ENCODE data around the gene SLC25A39. TPM values are rescaled to one million over a fixed set of nuclear protein-coding genes. Genes with fewer than 3 reads are reported as not detected.

SLC25A39 gene
- total and polyA plus RNA-seq, 2 of the 13 experiments (the other 11 are each of a cell fraction or from before 2014, with no cell fraction given) = 144 to 151 TPM

GRCh38 chr17:44324571-44325275 lies at the start of gene SLC25A39 (continued):
- TF ChIP-seq ATAD3A (CRISPR knock-in tag; IDR thresholded peaks at IDR 0.05) (no peak), MXI1 (IDR thresholded peaks at IDR 0.05; ENCODE audit: borderline replicate concordance, low read depth, low read length) (peak; percentile 96; the same call in 2 of the 3 replicates), ZNF777 (CRISPR knock-in tag; IDR thresholded peaks at IDR 0.05) (peak; percentile 92), RFX3 (CRISPR knock-in tag; IDR thresholded peaks at IDR 0.05) (no peak), ARID2 (CRISPR knock-in tag; IDR thresholded peaks at IDR 0.05; ENCODE audit: borderline replicate concordance) (no peak), GABPB1 (CRISPR knock-in tag; IDR thresholded peaks at IDR 0.05) (peak; percentile 69), ZNF770 (CRISPR knock-in tag; IDR thresholded peaks at IDR 0.05) (peak; percentile 99), ZFYVE20 (CRISPR knock-in tag; IDR thresholded peaks at IDR 0.05; ENCODE audit: borderline replicate concordance, low read depth) (0 out of 2 replicates have a peak, but pooled peaks have one; percentile 70), ZMYM3 (CRISPR knock-in tag; IDR thresholded peaks at IDR 0.05) (peak; percentile 94), GATAD1 (CRISPR knock-in tag; IDR thresholded peaks at IDR 0.05) (peak; percentile 50), KLF11 (CRISPR knock-in tag; IDR thresholded peaks at IDR 0.05) (peak; percentile 11; the same call in 1 of the 2 replicates), NR2F1 (CRISPR knock-in tag; IDR thresholded peaks at IDR 0.05) (no peak), HOXA3 (CRISPR knock-in tag; IDR thresholded peaks at IDR 0.05) (peak; percentile 87), PAWR (CRISPR knock-in tag; IDR thresholded peaks at IDR 0.05; ENCODE audit: borderline replicate concordance) (no peak), EED (CRISPR knock-in tag; IDR thresholded peaks at IDR 0.05) (peak; percentile 80), YEATS2 (CRISPR knock-in tag; IDR thresholded peaks at IDR 0.05; ENCODE audit: borderline replicate concordance) (no peak; the same call in 1 of the 2 replicates), TGIF2 (CRISPR knock-in tag; IDR thresholded peaks at IDR 0.05) (peak; percentile 89; the same call in 1 of the 2 replicates), MAF1 (CRISPR knock-in tag; IDR thresholded peaks at IDR 0.05; ENCODE audit: borderline replicate concordance) (no peak), SETDB1 (CRISPR knock-in tag; IDR thresholded peaks at IDR 0.05; ENCODE audit: borderline replicate concordance) (no peak), GFI1 (CRISPR knock-in tag; IDR thresholded peaks at IDR 0.05; ENCODE audit: borderline replicate concordance) (peak; percentile 1; the same call in 1 of the 2 replicates), RAD21 (CRISPR knock-in tag; IDR thresholded peaks at IDR 0.05) (peak; percentile 71), TBX2 (CRISPR knock-in tag; IDR thresholded peaks at IDR 0.05; ENCODE audit: borderline replicate concordance) (peak; percentile 60), GMEB2 (CRISPR knock-in tag; IDR thresholded peaks at IDR 0.05; ENCODE audit: low read depth) (no peak), ZNF724P (CRISPR knock-in tag; IDR thresholded peaks at IDR 0.05; ENCODE audit: borderline replicate concordance) (peak; percentile 26; the same call in 1 of the 2 replicates)
- TF ChIP-seq, protein P1, sequence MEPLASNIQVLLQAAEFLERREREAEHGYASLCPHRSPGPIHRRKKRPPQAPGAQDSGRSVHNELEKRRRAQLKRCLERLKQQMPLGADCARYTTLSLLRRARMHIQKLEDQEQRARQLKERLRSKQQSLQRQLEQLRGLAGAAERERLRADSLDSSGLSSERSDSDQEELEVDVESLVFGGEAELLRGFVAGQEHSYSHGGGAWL (CRISPR knock-in tag; IDR thresholded peaks at IDR 0.05) = peak; percentile 58; the same call in 1 of the 2 replicates
- TF ChIP-seq, protein P2, sequence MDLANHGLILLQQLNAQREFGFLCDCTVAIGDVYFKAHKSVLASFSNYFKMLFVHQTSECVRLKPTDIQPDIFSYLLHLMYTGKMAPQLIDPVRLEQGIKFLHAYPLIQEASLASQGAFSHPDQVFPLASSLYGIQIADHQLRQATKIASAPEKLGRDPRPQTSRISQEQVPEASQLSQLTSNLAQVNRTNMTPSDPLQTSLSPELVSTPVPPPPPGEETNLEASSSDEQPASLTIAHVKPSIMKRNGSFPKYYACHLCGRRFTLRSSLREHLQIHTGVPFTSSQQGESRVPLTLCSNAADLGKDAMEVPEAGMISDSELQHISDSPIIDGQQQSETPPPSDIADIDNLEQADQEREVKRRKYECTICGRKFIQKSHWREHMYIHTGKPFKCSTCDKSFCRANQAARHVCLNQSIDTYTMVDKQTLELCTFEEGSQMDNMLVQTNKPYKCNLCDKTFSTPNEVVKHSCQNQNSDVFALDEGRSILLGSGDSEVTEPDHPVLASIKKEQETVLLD (CRISPR knock-in tag; IDR thresholded peaks at IDR 0.05; ENCODE audit: low read depth) = peak; percentile 85
